Keratinocyte (primary cell): ENCODE data around the gene SULT2B1.

Experiments used
- EZH2 ChIP-seq: IDR thresholded peaks from one replicate; pipeline ENCODE4 v1.6.1; 2012; ENCODE audit warnings: inconsistent platforms, mild to moderate bottlenecking, low read length, moderate library complexity
- TF ChIP-seq, protein P1 (sequence below), 3 experiments: IDR thresholded peaks in 1 of 3; conservative IDR thresholded peaks in 1 of 3; optimal IDR thresholded peaks in 1 of 3; 2 replicates in 2 of 3; 3 replicates in 1 of 3; pipeline versions ENCODE3 to v1.5.1; 2011; ENCODE audit warnings: low read length in 3 of 3, mild to moderate bottlenecking in 3 of 3, moderate library complexity in 2 of 3, control low read depth in 1 of 3, inconsistent platforms in 1 of 3; ENCODE audit not compliant: insufficient read depth in 2 of 3; ENCODE audit errors: extremely low read depth in 1 of 3

DNA sequence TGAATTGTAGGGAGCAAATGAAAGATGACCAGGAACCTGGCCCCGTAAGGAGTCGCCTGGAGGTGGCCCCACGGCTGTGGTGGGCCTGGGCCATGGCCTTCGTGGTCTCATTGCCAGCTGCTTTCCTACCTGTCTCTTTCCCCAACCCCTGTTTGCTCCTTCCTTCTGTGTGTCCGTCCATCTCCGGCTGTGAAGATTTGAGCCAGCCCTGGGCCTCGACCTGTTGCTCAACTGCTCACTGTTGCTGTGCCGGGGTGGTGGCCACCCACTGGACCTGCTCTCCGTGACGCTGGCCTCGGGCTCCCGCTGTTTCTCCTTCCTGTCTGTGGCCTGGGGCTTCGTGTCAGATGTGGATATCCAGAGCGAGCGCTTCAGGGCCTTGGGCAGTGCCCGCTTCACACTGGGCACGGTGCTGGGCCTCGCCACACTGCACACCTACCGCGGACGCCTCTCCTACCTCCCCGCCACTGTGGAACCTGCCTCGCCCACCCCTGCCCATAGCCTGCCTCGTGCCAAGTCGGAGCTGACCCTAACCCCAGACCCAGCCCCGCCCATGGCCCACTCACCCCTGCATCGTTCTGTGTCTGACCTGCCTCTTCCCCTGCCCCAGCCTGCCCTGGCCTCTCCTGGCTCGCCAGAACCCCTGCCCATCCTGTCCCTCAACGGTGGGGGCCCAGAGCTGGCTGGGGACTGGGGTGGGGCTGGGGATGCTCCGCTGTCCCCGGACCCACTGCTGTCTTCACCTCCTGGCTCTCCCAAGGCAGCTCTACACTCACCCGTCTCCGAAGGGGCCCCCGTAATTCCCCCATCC lies 76.7 kb downstream of the SULT2B1 start:
- TF ChIP-seq, protein P1, sequence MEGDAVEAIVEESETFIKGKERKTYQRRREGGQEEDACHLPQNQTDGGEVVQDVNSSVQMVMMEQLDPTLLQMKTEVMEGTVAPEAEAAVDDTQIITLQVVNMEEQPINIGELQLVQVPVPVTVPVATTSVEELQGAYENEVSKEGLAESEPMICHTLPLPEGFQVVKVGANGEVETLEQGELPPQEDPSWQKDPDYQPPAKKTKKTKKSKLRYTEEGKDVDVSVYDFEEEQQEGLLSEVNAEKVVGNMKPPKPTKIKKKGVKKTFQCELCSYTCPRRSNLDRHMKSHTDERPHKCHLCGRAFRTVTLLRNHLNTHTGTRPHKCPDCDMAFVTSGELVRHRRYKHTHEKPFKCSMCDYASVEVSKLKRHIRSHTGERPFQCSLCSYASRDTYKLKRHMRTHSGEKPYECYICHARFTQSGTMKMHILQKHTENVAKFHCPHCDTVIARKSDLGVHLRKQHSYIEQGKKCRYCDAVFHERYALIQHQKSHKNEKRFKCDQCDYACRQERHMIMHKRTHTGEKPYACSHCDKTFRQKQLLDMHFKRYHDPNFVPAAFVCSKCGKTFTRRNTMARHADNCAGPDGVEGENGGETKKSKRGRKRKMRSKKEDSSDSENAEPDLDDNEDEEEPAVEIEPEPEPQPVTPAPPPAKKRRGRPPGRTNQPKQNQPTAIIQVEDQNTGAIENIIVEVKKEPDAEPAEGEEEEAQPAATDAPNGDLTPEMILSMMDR (optimal IDR thresholded peaks at IDR 0.05 in 1 of 3, IDR thresholded peaks at IDR 0.05 in 1 of 3, conservative IDR thresholded peaks at IDR 0.05 in 1 of 3; ENCODE audit: extremely low read depth in 1 of 3, insufficient read depth in 2 of 3, low read length in 3 of 3) = no peak
- no peak for TF ChIP-seq EZH2
